Duodenal mucosa (tissue), 2 donors: ENCODE measurements around the gene SMAD6.

ENCODE experiments used
- H3K27ac ChIP-seq: one replicate; pipeline ENCODE4 v1.7.0; 2013; ENCODE audit warnings: low read depth, low read length
- H3K27me3 ChIP-seq, 2 donors: one replicate each; pipeline ENCODE4 v1.7.0; 2013; ENCODE audit warnings: low read length in 2 of 2, control low read depth in 1 of 2; ENCODE audit not compliant: insufficient read depth in 2 of 2, control insufficient read depth in 1 of 2
- H3K36me3 ChIP-seq, 2 donors: one replicate each; pipeline ENCODE4 v1.7.0; 2013; ENCODE audit warnings: low read length in 2 of 2, control low read depth in 1 of 2; ENCODE audit not compliant: insufficient read depth in 2 of 2, control insufficient read depth in 1 of 2
- H3K4me1 ChIP-seq, 2 donors: one replicate each; pipeline ENCODE4 v1.7.0; 2013; ENCODE audit warnings: low read length in 2 of 2, control low read depth in 1 of 2; ENCODE audit not compliant: insufficient read depth in 2 of 2, control insufficient read depth in 1 of 2
- H3K4me3 ChIP-seq, 2 donors: one replicate each; pipeline ENCODE4 v1.7.0; 2013; ENCODE audit warnings: low read length in 2 of 2, low read depth in 1 of 2
- H3K9ac ChIP-seq, 2 donors: one replicate each; pipeline ENCODE4 v1.7.0; 2013; ENCODE audit warnings: low read length in 2 of 2, low read depth in 1 of 2
- H3K9me3 ChIP-seq, 2 donors: one replicate each; pipeline ENCODE4 v1.7.0; 2013; ENCODE audit warnings: low read length in 2 of 2, control low read depth in 1 of 2; ENCODE audit not compliant: control insufficient read depth in 1 of 2

SMAD6 gene

GRCh38 chr15:66820481-66821176 lies 118.6 kb downstream of the SMAD6 start:
- Histone ChIP-seq H3K36me3 (no peaks in the 10 kb centered on the region), H3K9ac (no peak overlapping the region), H3K4me1 (peaks cover 0 to 6% of the 10 kb centered on the region in 2 donors), H3K4me3 (no peak overlapping the region), H3K9me3 (no peaks in the 10 kb centered on the region), H3K27ac (no peak overlapping the region), H3K27me3 (no peaks in the 10 kb centered on the region)

GRCh38 chr15:66821307-66821706 lies 119.3 kb downstream of the SMAD6 start:
- Histone ChIP-seq H3K9ac (no peak overlapping the region), H3K9me3 (no peaks in the 10 kb centered on the region), H3K27ac (no peak overlapping the region), H3K27me3 (no peaks in the 10 kb centered on the region), H3K4me1 (peaks cover 0 to 6% of the 10 kb centered on the region in 2 donors), H3K4me3 (no peak overlapping the region), H3K36me3 (no peaks in the 10 kb centered on the region)

- Histone ChIP-seq H3K27me3 (no peaks in the 10 kb centered on the region), H3K4me3 (no peak overlapping the region), H3K27ac (no peak overlapping the region), H3K9me3 (no peaks in the 10 kb centered on the region), H3K9ac (no peak overlapping the region), H3K4me1 (peaks cover 0 to 6% of the 10 kb centered on the region in 2 donors), H3K36me3 (no peaks in the 10 kb centered on the region)
These were observed 120.1 kb downstream of the SMAD6 start for GRCh38 chr15:66822114-66822513.

- H3K9ac ChIP-seq, result no peak overlapping the region
- H3K27me3 ChIP-seq, result no peaks in the 10 kb centered on the region
- H3K4me3 ChIP-seq, result no peak overlapping the region
- peaks cover 0 to 6% of the 10 kb centered on the region in 2 donors for H3K4me1 ChIP-seq
- no peaks in the 10 kb centered on the region for H3K9me3 ChIP-seq
- no peak overlapping the region for H3K27ac ChIP-seq
- H3K36me3 ChIP-seq, result no peaks in the 10 kb centered on the region
These were observed 120.5 kb downstream of the SMAD6 start for GRCh38 chr15:66822576-66822975.

GRCh38 chr15:66823601-66824000 lies 121.6 kb downstream of the SMAD6 start:
- Histone ChIP-seq H3K36me3 (no peaks in the 10 kb centered on the region), H3K9me3 (no peaks in the 10 kb centered on the region), H3K4me3 (no peak overlapping the region), H3K27ac (no peak overlapping the region), H3K4me1 (peaks cover 0 to 6% of the 10 kb centered on the region in 2 donors), H3K9ac (no peak overlapping the region), H3K27me3 (no peaks in the 10 kb centered on the region)

GRCh38 chr15:66824424-66824823 lies 122.4 kb downstream of the SMAD6 start:
- H3K27ac ChIP-seq, result no peak overlapping the region
- peaks cover 0 to 6% of the 10 kb centered on the region in 2 donors for H3K4me1 ChIP-seq
- no peaks in the 10 kb centered on the region for H3K9me3 ChIP-seq
- no peak overlapping the region for H3K9ac ChIP-seq
- no peaks in the 10 kb centered on the region for H3K27me3 ChIP-seq
- no peak overlapping the region for H3K4me3 ChIP-seq
- no peaks in the 10 kb centered on the region for H3K36me3 ChIP-seq

- no peaks in the 10 kb centered on the region for H3K36me3 ChIP-seq
- no peak overlapping the region for H3K27ac ChIP-seq
- H3K4me3 ChIP-seq, result no peak overlapping the region
- H3K9ac ChIP-seq, result no peak overlapping the region
- peaks cover 0 to 5% of the 10 kb centered on the region in 2 donors for H3K4me1 ChIP-seq
- no peaks in the 10 kb centered on the region for H3K27me3 ChIP-seq
- no peaks in the 10 kb centered on the region for H3K9me3 ChIP-seq
These were observed 123.1 kb downstream of the SMAD6 start for GRCh38 chr15:66825139-66825538.

GRCh38 chr15:66825731-66826130 lies 123.7 kb downstream of the SMAD6 start:
- Histone ChIP-seq H3K9ac (no peak overlapping the region), H3K27me3 (no peaks in the 10 kb centered on the region), H3K4me3 (no peak overlapping the region), H3K9me3 (no peaks in the 10 kb centered on the region), H3K4me1 (peaks cover 0 to 3% of the 10 kb centered on the region in 2 donors), H3K36me3 (no peaks in the 10 kb centered on the region), H3K27ac (no peak overlapping the region)

GRCh38 chr15:66826507-66826906 lies 124.5 kb downstream of the SMAD6 start:
- Histone ChIP-seq H3K4me1 (peaks cover 0 to 4% of the 10 kb centered on the region in 2 donors), H3K9ac (no peak overlapping the region), H3K27me3 (no peaks in the 10 kb centered on the region), H3K36me3 (no peaks in the 10 kb centered on the region), H3K9me3 (no peaks in the 10 kb centered on the region), H3K27ac (no peak overlapping the region), H3K4me3 (no peak overlapping the region)

- no peak overlapping the region for H3K27ac ChIP-seq
- no peaks in the 10 kb centered on the region for H3K36me3 ChIP-seq
- H3K9me3 ChIP-seq, result no peaks in the 10 kb centered on the region
- H3K27me3 ChIP-seq, result no peaks in the 10 kb centered on the region
- H3K9ac ChIP-seq, result no peak overlapping the region
- no peak overlapping the region for H3K4me3 ChIP-seq
- peaks cover 0 to 4% of the 10 kb centered on the region in 2 donors for H3K4me1 ChIP-seq
These were observed 125.1 kb downstream of the SMAD6 start for GRCh38 chr15:66827039-66827697.
